ENCODE data around the gene DDX17. TPM values are rescaled to one million over a fixed set of nuclear protein-coding genes. Genes with fewer than 3 reads are reported as not detected.

The DDX17 gene
- total and polyA plus RNA-seq, 2 of the 8 experiments (the other 6 are each of a cell fraction or from before 2014, with no cell fraction given) = 437 to 441 TPM

- Histone ChIP-seq H3K4me3 (ENCODE audit: extremely low read depth in 1 of 4, insufficient read depth in 2 of 4, low read depth in 3 of 4, low read length in 4 of 4) (no peak overlapping the region), H3K27ac (ENCODE audit: low read depth, low read length) (no peak overlapping the region), H2BK15ac (ENCODE audit: low read length) (no peak overlapping the region), H3K23me2 (ENCODE audit: low read depth, low read length) (peaks cover 17% of the 10 kb centered on the region; the same call in 1 of the 2 replicates), H3K9ac (replicated peaks in 1 of 4; ENCODE audit: extremely low read depth in 1 of 4, low read depth in 3 of 4, low read length in 3 of 4) (no peak overlapping the region), H2AFZ (ENCODE audit: low read length) (no peak overlapping the region), H2BK120ac (replicated peaks; ENCODE audit: low read depth, low read length) (no peak overlapping the region), H4K8ac (ENCODE audit: extremely low read depth, insufficient read depth, low read length) (no peak overlapping the region), H3K9me3 (ENCODE audit: insufficient read depth in 2 of 2, low read depth in 1 of 2, low read length in 1 of 2) (no peaks in the 10 kb centered on the region), H2BK12ac (ENCODE audit: low read depth, low read length) (no peak overlapping the region), H2BK20ac (ENCODE audit: low read length) (no peak overlapping the region), H3K4me1 (replicated peaks in 1 of 4; ENCODE audit: control insufficient read depth in 3 of 4, insufficient read depth in 4 of 4, low read length in 3 of 4) (peaks cover 0 to 18% (median 9%) of the 10 kb centered on the region in 4 experiments; a peak in 6 of 7 replicates), H3K23ac (ENCODE audit: insufficient read length) (no peak overlapping the region), H3K18ac (ENCODE audit: extremely low read depth, low read length) (no peak overlapping the region), H3K79me2 (ENCODE audit: control insufficient read depth in 1 of 2, insufficient read depth in 2 of 2, low read length in 2 of 2) (no peaks in the 10 kb centered on the region), H3K27me3 (replicated peaks in 1 of 4; ENCODE audit: control insufficient read depth in 3 of 4, extremely low read depth in 1 of 4, insufficient read depth in 3 of 4, low read length in 3 of 4) (peaks cover 15 to 37% (median 30%) of the 10 kb centered on the region in 4 experiments), H3K14ac (ENCODE audit: insufficient read length) (no peak overlapping the region), H4K20me1 (replicated peaks in 1 of 2; ENCODE audit: control insufficient read depth in 1 of 2, insufficient read depth in 2 of 2, low read length in 2 of 2) (peaks cover 5 to 10% of the 10 kb centered on the region in 2 experiments), H3K4me2 (ENCODE audit: insufficient read depth in 1 of 2, low read depth in 2 of 2, low read length in 2 of 2) (no peak overlapping the region), H3K36me3 (ENCODE audit: control insufficient read depth in 2 of 4, insufficient read depth in 4 of 4, low read length in 3 of 4) (no peaks in the 10 kb centered on the region; a peak in 1 of 8 replicates), H2AK5ac (ENCODE audit: low read depth, low read length) (no peak overlapping the region), H3K79me1 (ENCODE audit: low read depth, low read length) (no peaks in the 10 kb centered on the region), H3K4ac (replicated peaks; ENCODE audit: insufficient read length, low read depth, low read length) (no peak overlapping the region), H4K5ac (ENCODE audit: insufficient read length, low read depth, low read length) (no peak overlapping the region), H4K91ac (replicated peaks; ENCODE audit: insufficient read length, low read length) (no peak overlapping the region), H3K56ac (replicated peaks; ENCODE audit: insufficient read length, low read depth, low read length) (no peak overlapping the region), H2BK5ac (ENCODE audit: low read depth, low read length) (no peak overlapping the region)
- no peak for DNase-seq (ENCODE audit: low read depth in 1 of 2, low spot score in 2 of 2)
- CTCF ChIA-PET (ENCODE audit: partially characterized antibody) = interaction anchor here (0.8 to 2.5 kb wide), 9 partner anchors 8 to 51 kb away, joined by 3 to 9 read pairs (median 5); no protein-coding TSS in a partner anchor
- POLR2A ChIA-PET (ENCODE audit: partially characterized antibody) = interaction anchor here (0.6 to 3.3 kb wide), 6 partner anchors 16 to 53 kb away, joined by 3 to 11 read pairs (median 4); no protein-coding TSS in a partner anchor
- WGBS, 2 experiments (ENCODE audit: extremely low coverage in 1 of 2, insufficient coverage in 1 of 2, insufficient read length in 1 of 2, insufficient replicate concordance in 2 of 2, low coverage in 1 of 2, low lambda C conversion rate in 2 of 2, missing lambda C conversion rate in 1 of 2) = 61% methylated on average over 16 of the region's 25 CpGs; no CpG with 5 or more reads in 1 of the 2 experiments
- no peak for FAIRE-seq
Measured at GRCh38 chr22:38452373-38453065, 53.6 kb downstream of the DDX17 start.
